GM12878 (cell line): Measurements from ENCODE around the gene SUSD2. TPM values are rescaled to one million over a fixed set of nuclear protein-coding genes. Genes with fewer than 3 reads are reported as not detected.

Experiments used
- ATAC-seq: fragments of 200-7000 bp; cut with Tn5 transposase; 3 replicates; pipeline ENCODE4 v1.9.1; 2020; ENCODE audit warnings: mild to moderate bottlenecking, moderate library complexity
- BruUV-seq: library from RNA; stranded (reverse); fragments of 400-500 nt; replicated peaks from 2 replicates; lab custom pipeline; 2021; lab: Mats Ljungman, UMichigan
- CTCF ChIA-PET: fragments of 300-600 bp; sonication (Branson Sonifier 250); formaldehyde crosslinking; extraction: SDS; loops from one replicate; lab custom pipeline; 2021; ENCODE audit warnings: inconsistent platforms; lab: Yijun Ruan, JAX
- POLR2A ChIA-PET: fragments of 350-600 bp; formaldehyde crosslinking; extraction: SDS; loops from one replicate; lab custom pipeline; 2021; ENCODE audit warnings: inconsistent platforms; lab: Charles Lee
- RAD21 ChIA-PET: fragments of 300-600 bp; sonication (Branson Sonifier 250); formaldehyde crosslinking; loops from one replicate; lab custom pipeline; 2023; ENCODE audit warnings: antibody characterized with exemption; ENCODE audit not compliant: unreplicated experiment; lab: Charles Lee
- SMC1A ChIA-PET: fragments of 300-600 bp; sonication (Branson Sonifier 250); formaldehyde crosslinking; loops from one replicate; lab custom pipeline; 2023; ENCODE audit not compliant: unreplicated experiment, uncharacterized antibody; lab: Charles Lee
- DNase-seq: peaks from one replicate; pipeline ENCODE4 v3.0.0-alpha.2; 2011; ENCODE audit warnings: low read depth, low spot score
- FAIRE-seq: peaks from 3 replicates; lab custom pipeline; 2011; peaks lifted over from hg19 to GRCh38; lab: Jason Lieb, UNC
- H2AFZ ChIP-seq: 2 replicates; pipeline ENCODE4 v1.6.0; 2011; ENCODE audit warnings: low read depth, low read length, control low read depth; ENCODE audit not compliant: control insufficient read depth
- H3K27ac ChIP-seq: 2 replicates; pipeline ENCODE4 v1.5.1; 2011; ENCODE audit warnings: control low read depth; ENCODE audit not compliant: control insufficient read depth, insufficient read depth
- H3K27me3 ChIP-seq, 2 experiments: replicated peaks in 1 of 2; 2 replicates each; pipeline versions ENCODE4 v1.6.0 to v1.6.1; 2011; ENCODE audit warnings: low read length in 1 of 2; ENCODE audit not compliant: control insufficient read depth in 2 of 2, insufficient read depth in 2 of 2
- H3K36me3 ChIP-seq, 2 experiments: 2 replicates each; pipeline ENCODE4 v1.5.1; 2011; ENCODE audit warnings: low read length in 1 of 2; ENCODE audit not compliant: control insufficient read depth in 2 of 2, insufficient read depth in 2 of 2
- H3K4me1 ChIP-seq: 2 replicates; pipeline ENCODE4 v1.6.1; 2011; ENCODE audit warnings: mild to moderate bottlenecking, low read length, moderate library complexity, mixed read lengths; ENCODE audit not compliant: control insufficient read depth, insufficient read depth
- H3K4me2 ChIP-seq: 2 replicates; pipeline ENCODE4 v1.6.0; 2011; ENCODE audit warnings: control low read depth; ENCODE audit not compliant: control insufficient read depth, insufficient read depth
- H3K4me3 ChIP-seq: fragments of 200-600 bp; sonication (generic); 2 replicates; pipeline ENCODE4 v1.5.1; 2016
- H3K79me2 ChIP-seq: 2 replicates; pipeline ENCODE4 v1.6.0; 2011; ENCODE audit warnings: low read length; ENCODE audit not compliant: control insufficient read depth, insufficient read depth
- H3K9ac ChIP-seq: 2 replicates; pipeline ENCODE4 v1.8.0; 2011; ENCODE audit warnings: low read length, control low read depth, mixed read lengths; ENCODE audit not compliant: control insufficient read depth, insufficient read depth
- H3K9me3 ChIP-seq: replicated peaks from 3 replicates; pipeline ENCODE4 v1.5.1; 2011; ENCODE audit warnings: mild to moderate bottlenecking, low read length; ENCODE audit not compliant: control insufficient read depth, insufficient read depth
- H4K20me1 ChIP-seq: 2 replicates; pipeline ENCODE4 v1.6.0; 2011; ENCODE audit not compliant: control insufficient read depth, insufficient read depth
- CHD2 ChIP-seq: IDR thresholded peaks from 2 replicates; pipeline ENCODE4 v1.6.1; 2011; ENCODE audit warnings: low read depth, low read length, improper control_type of control experiment, borderline replicate concordance
- E2F8 ChIP-seq: fragments of 450-650 bp; IDR thresholded peaks from 2 replicates; pipeline ENCODE4 v1.6.1; 2018; ENCODE audit warnings: mild to moderate bottlenecking, low read depth, moderate library complexity; ENCODE audit not compliant: partially characterized antibody
- E4F1 ChIP-seq: fragments of 450-650 bp; IDR thresholded peaks from 2 replicates; pipeline ENCODE4 v1.6.1; 2018; ENCODE audit warnings: borderline replicate concordance, mild to moderate bottlenecking; ENCODE audit not compliant: partially characterized antibody
- HDGF ChIP-seq: fragments of 450-650 bp; IDR thresholded peaks from 2 replicates; pipeline ENCODE4 v1.6.1; 2016; ENCODE audit warnings: antibody characterized with exemption
- MTA2 ChIP-seq: fragments of 450-650 bp; IDR thresholded peaks from 2 replicates; pipeline ENCODE4 v1.6.1; 2016; ENCODE audit warnings: low read depth, mild to moderate bottlenecking, moderate library complexity
- RAD51 ChIP-seq: fragments of 450-650 bp; IDR thresholded peaks from 2 replicates; pipeline ENCODE4 v1.6.1; 2016; ENCODE audit warnings: moderate library complexity, mild to moderate bottlenecking, inconsistent platforms
- SMC3 ChIP-seq: IDR thresholded peaks from 2 replicates; pipeline ENCODE4 v1.6.1; 2011; ENCODE audit warnings: low read length, improper control_type of control experiment, borderline replicate concordance
- SREBF2 ChIP-seq: IDR thresholded peaks from 2 replicates; pipeline ENCODE4 v1.6.1; 2012; ENCODE audit warnings: mild to moderate bottlenecking, low read length
- STAT3 ChIP-seq: IDR thresholded peaks from 2 replicates; pipeline ENCODE4 v1.6.1; 2011; ENCODE audit warnings: low read depth, low read length, improper control_type of control experiment
- YBX1 ChIP-seq: fragments of 450-650 bp; IDR thresholded peaks from 2 replicates; pipeline ENCODE4 v1.6.1; 2016; ENCODE audit warnings: antibody characterized with exemption
- ZNF24 ChIP-seq: fragments of 450-650 bp; IDR thresholded peaks from 2 replicates; pipeline ENCODE4 v1.6.1; 2017; ENCODE audit warnings: antibody characterized with exemption, mild to moderate bottlenecking
- WGBS: methylation state at CpG from one replicate; pipeline ENCODE4 v1.1.6; 2016; ENCODE audit warnings: low lambda C conversion rate; ENCODE audit not compliant: insufficient replicate concordance, insufficient coverage; ENCODE audit errors: missing lambda C conversion rate; 5-methylcytosine and 5-hydroxymethylcytosine counted together
- in situ Hi-C: fragments of 300-500 bp; cut with MboI; formaldehyde crosslinking; loops from 9 replicates; pipeline ENCODE4 v1.14.3; 2018; ENCODE audit warnings: mixed read lengths
- intact Hi-C: fragments of 100-400 bp; cut with micrococcal nuclease; formaldehyde crosslinking; loops from one replicate; pipeline ENCODE4 v1.14.2; 2022; ENCODE audit not compliant: unreplicated experiment
- polyA plus RNA-seq, 11 experiments: library from polyadenylated mRNA; depleted of rRNA in 4 of 11; unstranded in 6 of 11; stranded (reverse) in 5 of 11; fragments of >200 nt; fragmentation: Nextera tagmentation in 4 of 11; fragmentation: Illumina TruSeq in 1 of 11; extraction: Ambion mirVana in 4 of 11; extraction: Trizol in 1 of 11; gene quantifications; 1 replicate in 1 of 11; 2 replicates in 10 of 11; pipeline versions ENCODE4 v1.2.1 to v1.2.3, GENCODE V29; 2011 to 2016; ENCODE audit warnings: inconsistent platforms in 2 of 11, missing spikeins in 2 of 11, low read depth in 1 of 11
- total RNA-seq, 4 experiments: library from RNA; depleted of rRNA in 3 of 4; stranded (reverse); fragments of >200 nt in 3 of 4; fragmentation: Illumina TruSeq in 1 of 4; extraction: Trizol in 1 of 4; gene quantifications; 2 replicates each; pipeline versions ENCODE4 v1.2.1 to v1.2.3, GENCODE V29; 2013 to 2021

SUSD2 gene
- total and polyA plus RNA-seq, 10 of the 15 experiments (the other 5 are each of a cell fraction or from before 2014, with no cell fraction given): 0.04 to 0.31 (median 0.11) TPM; not detected in 5

- Histone ChIP-seq H3K79me2 (no peaks in the 10 kb centered on the region), H3K4me1 (peaks cover 25% of the 10 kb centered on the region), H3K27ac (no peak overlapping the region), H3K9ac (no peak overlapping the region), H4K20me1 (no peaks in the 10 kb centered on the region), H2AFZ (no peak overlapping the region), H3K27me3 (no peaks in the 10 kb centered on the region), H3K4me2 (no peak overlapping the region), H3K9me3 (no peaks in the 10 kb centered on the region), H3K4me3 (no peak overlapping the region)
- BruUV-seq: no TSS peak
- SMC1A ChIA-PET: no interaction called here
- RAD21 ChIA-PET: no interaction called here
- DNase-seq: no peak
- POLR2A ChIA-PET: no interaction called here
- FAIRE-seq: no peak
- intact Hi-C loops: no loop called here
- CTCF ChIA-PET: no interaction called here
- TF ChIP-seq HDGF (no peak), CHD2 (no peak), ZNF24 (no peak), YBX1 (no peak), MTA2 (no peak), RAD51 (no peak), SMC3 (no peak), E2F8 (no peak), SREBF2 (no peak), E4F1 (no peak), STAT3 (no peak)
- TF ChIP-seq, all 136 proteins: peak for 0
- 99% methylated on average over 4 of the region's 4 CpGs for WGBS
- H3K36me3 ChIP-seq: peaks cover 0 to 22% of the 10 kb centered on the region in 2 experiments; a peak in 3 of 4 replicates
- no peak for ATAC-seq
- in situ Hi-C loops: no loop called here
Measured at GRCh38 chr22:24149198-24149590, 32.1 kb upstream of the SUSD2 start.
